Measurements from ENCODE around the gene AK5. TPM values are rescaled to one million over a fixed set of nuclear protein-coding genes. Genes with fewer than 3 reads are reported as not detected.

The AK5 gene
- total and polyA plus RNA-seq, 3 experiments from 2014 or later = 0.46 to 3.4 (median 1.1) TPM

DNA sequence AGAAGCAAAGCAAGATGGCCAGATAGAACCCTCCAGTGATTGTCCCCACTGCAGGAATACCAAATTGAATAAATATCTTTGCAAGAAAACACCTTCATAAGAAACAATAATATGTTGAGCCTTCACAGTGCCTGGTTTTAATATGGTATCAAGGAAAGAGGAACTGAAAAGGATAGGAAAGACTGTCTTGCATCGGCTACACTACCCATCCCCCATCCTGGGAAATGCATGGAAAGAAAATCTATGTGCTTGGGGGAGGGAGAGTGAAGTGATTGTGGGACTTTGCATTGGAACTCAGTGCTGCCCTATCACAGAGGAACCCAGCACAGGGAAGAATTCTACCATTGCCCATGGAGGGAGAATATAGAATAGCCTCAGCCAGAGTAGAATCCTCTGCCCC, 28.6 kb upstream of the AK5 start:
- no peaks in the 10 kb centered on the region for H3K36me3 ChIP-seq (ENCODE audit: insufficient read depth, low read length)
- H3K27me3 Mint-ChIP-seq = peaks cover 2 to 9% of the 10 kb centered on the region in 2 donors
- peaks cover 0 to 11% (median 0%) of the 10 kb centered on the region in 3 donors for H3K4me1 Mint-ChIP-seq
- H3K27ac ChIP-seq (ENCODE audit: low read depth, low read length) = no peak overlapping the region
- no peak overlapping the region for H3K27ac Mint-ChIP-seq
- DNase-seq = no peak
- H3K4me3 ChIP-seq (ENCODE audit: low read length) = no peak overlapping the region
- no peaks in the 10 kb centered on the region for H3K4me1 ChIP-seq (ENCODE audit: insufficient read depth, low read length)
- H3K9me3 Mint-ChIP-seq = peaks cover 28 to 69% (median 58%) of the 10 kb centered on the region in 5 donors
- CTCF ChIA-PET = no interaction called here
- H3K9me3 ChIP-seq (ENCODE audit: low read length) = peaks cover 4% of the 10 kb centered on the region
- no peak overlapping the region for H3K4me3 Mint-ChIP-seq
- H3K36me3 Mint-ChIP-seq = peaks cover 0 to 66% (median 3%) of the 10 kb centered on the region in 3 donors
- no peaks in the 10 kb centered on the region for H3K27me3 ChIP-seq (ENCODE audit: insufficient read depth, low read length, poor library complexity, severe bottlenecking)
- POLR2A ChIA-PET = no interaction called here

DNA sequence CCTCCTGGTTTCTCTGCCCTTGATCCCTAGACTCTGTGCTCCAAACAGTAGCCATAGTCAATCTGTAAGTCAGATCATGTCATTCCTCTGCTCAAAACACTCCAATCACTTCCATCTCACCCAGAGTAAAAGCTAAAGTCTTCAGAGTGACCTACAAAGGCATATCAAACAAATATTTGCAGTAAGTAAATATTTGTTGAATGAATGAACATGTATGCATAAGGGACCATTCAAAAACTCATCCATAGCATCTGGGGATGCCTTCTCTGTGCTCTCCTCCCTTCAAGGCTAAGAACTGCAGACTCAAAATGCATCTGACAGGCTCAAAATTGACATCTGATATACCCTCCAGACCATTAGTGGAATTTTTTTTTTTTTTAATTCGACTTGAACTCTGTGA, 18.1 kb upstream of the AK5 start:
- peaks cover 10% of the 10 kb centered on the region for H3K4me1 ChIP-seq (ENCODE audit: insufficient read depth, low read length)
- no peaks in the 10 kb centered on the region for H3K36me3 Mint-ChIP-seq
- H3K9me3 ChIP-seq (ENCODE audit: low read length) = no peaks in the 10 kb centered on the region
- ChIA-PET CTCF (no interaction called here), POLR2A (no interaction called here)
- H3K27ac Mint-ChIP-seq = no peak overlapping the region
- H3K4me1 Mint-ChIP-seq = no peaks in the 10 kb centered on the region
- H3K27me3 ChIP-seq (ENCODE audit: insufficient read depth, low read length, poor library complexity, severe bottlenecking) = no peaks in the 10 kb centered on the region
- no peaks in the 10 kb centered on the region for H3K36me3 ChIP-seq (ENCODE audit: insufficient read depth, low read length)
- H3K4me3 ChIP-seq (ENCODE audit: low read length) = no peak overlapping the region
- DNase-seq = no peak
- H3K27ac ChIP-seq (ENCODE audit: low read depth, low read length) = no peak overlapping the region
- H3K9me3 Mint-ChIP-seq = peaks cover 0 to 4% (median 0%) of the 10 kb centered on the region in 5 donors
- H3K4me3 Mint-ChIP-seq = no peak overlapping the region
- peaks cover 3 to 16% of the 10 kb centered on the region in 2 donors for H3K27me3 Mint-ChIP-seq

DNA sequence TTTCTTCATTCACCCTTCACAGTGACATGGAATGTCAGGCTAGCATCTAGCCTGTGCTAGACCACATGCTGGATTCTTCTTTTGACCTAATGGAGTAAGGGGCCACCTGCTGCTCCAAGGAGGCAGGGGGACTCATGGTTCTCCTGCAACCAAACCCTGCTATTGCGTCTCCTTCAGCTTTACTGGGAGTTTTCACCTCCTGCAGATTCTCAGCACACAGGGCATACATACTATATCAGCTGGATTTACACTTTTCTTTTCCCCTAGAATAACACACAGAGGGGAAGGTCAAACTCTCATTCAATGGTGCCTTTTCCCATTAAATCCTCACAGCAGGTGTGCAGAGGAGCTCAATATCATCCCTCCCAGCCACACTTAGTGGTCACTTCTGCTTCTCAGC, 16.6 kb upstream of the AK5 start:
- POLR2A ChIA-PET = no interaction called here
- H3K36me3 Mint-ChIP-seq = no peaks in the 10 kb centered on the region
- H3K27me3 ChIP-seq (ENCODE audit: insufficient read depth, low read length, poor library complexity, severe bottlenecking) = no peaks in the 10 kb centered on the region
- H3K4me3 Mint-ChIP-seq = no peak overlapping the region
- H3K4me1 Mint-ChIP-seq = no peaks in the 10 kb centered on the region
- H3K9me3 Mint-ChIP-seq = peaks cover 0 to 4% (median 0%) of the 10 kb centered on the region in 5 donors
- H3K9me3 ChIP-seq (ENCODE audit: low read length) = no peaks in the 10 kb centered on the region
- no peak overlapping the region for H3K27ac ChIP-seq (ENCODE audit: low read depth, low read length)
- no peak overlapping the region for H3K27ac Mint-ChIP-seq
- CTCF ChIA-PET = no interaction called here
- H3K36me3 ChIP-seq (ENCODE audit: insufficient read depth, low read length) = no peaks in the 10 kb centered on the region
- DNase-seq = no peak
- peaks cover 3 to 16% of the 10 kb centered on the region in 2 donors for H3K27me3 Mint-ChIP-seq
- H3K4me3 ChIP-seq (ENCODE audit: low read length) = no peak overlapping the region
- peaks cover 10% of the 10 kb centered on the region for H3K4me1 ChIP-seq (ENCODE audit: insufficient read depth, low read length)

DNA sequence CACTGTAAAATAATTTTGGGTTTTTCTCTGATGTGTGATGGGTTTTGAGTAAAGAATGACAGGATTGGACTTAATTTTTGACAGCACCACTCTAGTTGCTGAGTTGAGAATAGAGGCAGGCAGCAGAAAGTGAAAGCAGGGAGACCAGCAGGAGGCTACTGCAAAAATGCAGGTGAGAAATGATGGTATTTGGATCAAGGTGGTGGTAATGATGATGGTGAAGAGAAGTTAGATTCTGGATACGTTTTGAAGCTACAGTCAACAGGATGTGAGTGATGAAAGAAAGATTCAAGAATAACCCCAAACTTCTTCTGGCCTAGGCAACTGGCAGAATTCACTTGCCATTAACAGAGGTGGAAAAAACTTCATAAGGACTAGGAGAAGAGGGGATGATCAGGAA, 14.8 kb upstream of the AK5 start:
- peaks cover 5 to 20% of the 10 kb centered on the region in 2 donors for H3K27me3 Mint-ChIP-seq
- no peak for DNase-seq
- H3K27me3 ChIP-seq (ENCODE audit: insufficient read depth, low read length, poor library complexity, severe bottlenecking) = no peaks in the 10 kb centered on the region
- CTCF ChIA-PET = no interaction called here
- no peak overlapping the region for H3K4me3 ChIP-seq (ENCODE audit: low read length)
- no peaks in the 10 kb centered on the region for H3K36me3 Mint-ChIP-seq
- peaks cover 10% of the 10 kb centered on the region for H3K4me1 ChIP-seq (ENCODE audit: insufficient read depth, low read length)
- POLR2A ChIA-PET = no interaction called here
- H3K27ac ChIP-seq (ENCODE audit: low read depth, low read length) = no peak overlapping the region
- no peaks in the 10 kb centered on the region for H3K36me3 ChIP-seq (ENCODE audit: insufficient read depth, low read length)
- H3K27ac Mint-ChIP-seq = no peak overlapping the region
- peaks cover 0 to 4% (median 0%) of the 10 kb centered on the region in 5 donors for H3K9me3 Mint-ChIP-seq
- no peaks in the 10 kb centered on the region for H3K4me1 Mint-ChIP-seq
- no peak overlapping the region for H3K4me3 Mint-ChIP-seq
- no peaks in the 10 kb centered on the region for H3K9me3 ChIP-seq (ENCODE audit: low read length)

DNA sequence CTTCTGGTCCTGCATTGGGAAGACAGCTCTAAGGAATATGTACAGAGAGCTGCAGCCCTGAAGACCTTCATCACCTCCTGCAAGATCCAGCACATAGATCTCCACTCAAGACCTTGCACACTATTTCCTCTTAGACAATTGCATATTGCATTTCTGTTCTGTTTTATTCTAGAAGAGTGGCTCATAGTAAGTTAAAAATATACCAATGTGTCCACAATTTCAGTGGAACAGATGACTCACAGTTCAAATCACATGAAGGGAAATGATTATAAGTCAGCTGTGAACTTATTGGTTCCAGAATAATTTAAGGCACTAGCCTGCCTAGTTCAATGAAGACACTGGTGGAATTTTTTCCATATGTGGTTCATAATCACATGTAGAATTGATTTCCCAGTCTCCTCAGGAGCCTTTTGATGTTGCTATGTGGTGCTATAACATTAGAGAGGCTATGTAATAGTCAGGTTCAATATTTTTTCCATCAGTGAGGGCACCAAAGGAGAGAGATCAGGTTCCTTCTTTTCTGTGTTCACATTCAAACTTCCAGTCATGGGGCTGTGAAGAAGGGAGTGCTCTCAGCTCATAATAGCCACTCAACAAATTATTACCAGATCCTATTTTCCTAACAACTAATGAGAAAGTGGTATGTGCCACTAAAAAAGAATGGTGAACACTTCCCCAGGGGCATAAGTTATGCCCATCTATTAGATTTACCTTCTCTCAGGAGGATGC, 9.8 kb upstream of the AK5 start:
- Histone ChIP-seq H3K4me3 (ENCODE audit: low read length) (no peak overlapping the region), H3K36me3 (ENCODE audit: insufficient read depth, low read length) (no peaks in the 10 kb centered on the region), H3K4me1 (ENCODE audit: insufficient read depth, low read length) (peaks cover 7% of the 10 kb centered on the region), H3K9me3 (ENCODE audit: low read length) (no peaks in the 10 kb centered on the region), H3K27me3 (ENCODE audit: insufficient read depth, low read length, poor library complexity, severe bottlenecking) (no peaks in the 10 kb centered on the region), H3K27ac (ENCODE audit: low read depth, low read length) (no peak overlapping the region)
- ChIA-PET CTCF (no interaction called here), POLR2A (no interaction called here)
- DNase-seq = no peak
- peaks cover 3 to 20% of the 10 kb centered on the region in 2 donors for H3K27me3 Mint-ChIP-seq
- H3K27ac Mint-ChIP-seq = no peak overlapping the region
- no peaks in the 10 kb centered on the region for H3K36me3 Mint-ChIP-seq
- H3K4me3 Mint-ChIP-seq = no peak overlapping the region
- H3K4me1 Mint-ChIP-seq = no peaks in the 10 kb centered on the region
- no peaks in the 10 kb centered on the region for H3K9me3 Mint-ChIP-seq

DNA sequence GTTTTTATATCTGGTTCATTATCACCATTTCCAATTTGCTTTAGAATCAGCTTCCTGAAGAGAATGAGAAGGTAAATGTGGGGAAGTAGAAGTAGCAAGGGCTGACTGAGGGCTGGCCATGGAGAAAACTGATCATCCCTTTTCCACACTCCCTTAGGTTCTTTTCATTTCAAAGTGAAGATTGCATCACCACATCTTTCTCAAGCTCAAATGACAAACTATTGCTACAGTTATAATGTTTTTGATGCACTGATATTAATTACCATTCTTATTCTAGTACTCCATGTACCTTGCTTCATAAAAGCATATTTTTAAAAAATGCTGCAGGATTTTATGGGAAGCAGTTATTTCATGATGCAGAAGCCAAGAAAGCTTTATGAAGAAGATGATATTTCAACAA, 7.9 kb upstream of the AK5 start:
- H3K4me1 ChIP-seq (ENCODE audit: insufficient read depth, low read length) = no peaks in the 10 kb centered on the region
- no peaks in the 10 kb centered on the region for H3K9me3 ChIP-seq (ENCODE audit: low read length)
- H3K36me3 ChIP-seq (ENCODE audit: insufficient read depth, low read length) = no peaks in the 10 kb centered on the region
- ChIA-PET POLR2A (no interaction called here), CTCF (no interaction called here)
- H3K36me3 Mint-ChIP-seq = no peaks in the 10 kb centered on the region
- no peak overlapping the region for H3K4me3 Mint-ChIP-seq
- H3K9me3 Mint-ChIP-seq = no peaks in the 10 kb centered on the region
- no peak overlapping the region for H3K27ac ChIP-seq (ENCODE audit: low read depth, low read length)
- H3K27ac Mint-ChIP-seq = no peak overlapping the region
- no peaks in the 10 kb centered on the region for H3K4me1 Mint-ChIP-seq
- H3K27me3 Mint-ChIP-seq = peaks cover 3 to 20% of the 10 kb centered on the region in 2 donors
- no peak for DNase-seq
- no peak overlapping the region for H3K4me3 ChIP-seq (ENCODE audit: low read length)
- H3K27me3 ChIP-seq (ENCODE audit: insufficient read depth, low read length, poor library complexity, severe bottlenecking) = no peaks in the 10 kb centered on the region

DNA sequence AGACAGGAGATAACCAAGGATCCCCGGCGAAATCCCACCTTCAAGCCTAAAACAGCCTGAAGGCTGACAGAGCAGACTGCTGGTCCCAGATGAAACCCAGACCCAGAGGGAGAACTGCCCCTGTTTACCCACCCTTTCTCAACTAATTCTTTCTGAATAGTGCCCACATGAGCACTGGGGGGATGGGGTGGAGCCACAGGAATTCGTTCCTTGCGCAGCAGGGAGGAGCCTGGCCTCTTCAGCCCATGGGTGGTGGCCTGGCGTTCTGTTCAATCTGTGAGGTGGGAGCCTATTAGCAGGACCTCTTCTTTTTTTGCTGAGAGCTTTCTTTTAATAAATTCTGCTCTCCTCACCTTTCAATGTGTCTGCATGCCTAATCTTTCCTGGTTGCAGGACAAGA, 6.6 kb upstream of the AK5 start:
- ChIA-PET POLR2A (no interaction called here), CTCF (no interaction called here)
- Mint-ChIP-seq H3K27me3 (peaks cover 6 to 28% of the 10 kb centered on the region in 2 donors), H3K4me3 (no peak overlapping the region), H3K9me3 (no peaks in the 10 kb centered on the region), H3K27ac (no peak overlapping the region), H3K4me1 (peaks cover 8 to 9% (median 8%) of the 10 kb centered on the region in 3 donors), H3K36me3 (peaks cover 0 to 2% (median 0%) of the 10 kb centered on the region in 3 donors)
- no peak overlapping the region for H3K4me3 ChIP-seq (ENCODE audit: low read length)
- H3K27ac ChIP-seq (ENCODE audit: low read depth, low read length) = no peak overlapping the region
- no peaks in the 10 kb centered on the region for H3K9me3 ChIP-seq (ENCODE audit: low read length)
- DNase-seq = no peak
- H3K27me3 ChIP-seq (ENCODE audit: insufficient read depth, low read length, poor library complexity, severe bottlenecking) = no peaks in the 10 kb centered on the region
- H3K4me1 ChIP-seq (ENCODE audit: insufficient read depth, low read length) = peaks cover 9% of the 10 kb centered on the region
- H3K36me3 ChIP-seq (ENCODE audit: insufficient read depth, low read length) = no peaks in the 10 kb centered on the region

DNA sequence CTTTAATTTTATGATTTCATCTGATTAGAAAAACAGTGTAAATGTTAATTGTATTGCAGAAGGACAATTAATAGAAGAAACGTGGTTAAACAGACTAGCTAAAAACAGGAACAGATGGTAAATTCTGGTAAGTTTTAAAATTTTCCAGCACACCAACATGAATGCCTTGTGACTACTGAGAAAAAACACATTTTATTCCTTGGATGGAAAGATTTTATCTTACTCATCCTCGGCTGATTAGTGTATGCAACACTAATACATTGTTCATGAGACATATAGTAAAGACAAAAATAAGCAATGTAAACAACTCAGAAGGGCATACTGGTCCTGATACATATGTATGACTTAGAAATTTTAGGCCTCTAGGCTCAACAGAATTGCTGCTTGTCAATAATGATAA, 4.9 kb upstream of the AK5 start:
- Mint-ChIP-seq H3K4me1 (peaks cover 21 to 22% (median 22%) of the 10 kb centered on the region in 3 donors), H3K36me3 (peaks cover 0 to 2% (median 0%) of the 10 kb centered on the region in 3 donors), H3K27ac (no peak overlapping the region), H3K9me3 (no peaks in the 10 kb centered on the region), H3K27me3 (peaks cover 18 to 39% of the 10 kb centered on the region in 2 donors), H3K4me3 (no peak overlapping the region)
- peaks cover 4% of the 10 kb centered on the region for H3K27me3 ChIP-seq (ENCODE audit: insufficient read depth, low read length, poor library complexity, severe bottlenecking)
- H3K4me3 ChIP-seq (ENCODE audit: low read length) = no peak overlapping the region
- H3K27ac ChIP-seq (ENCODE audit: low read depth, low read length) = no peak overlapping the region
- DNase-seq = no peak
- CTCF ChIA-PET = no interaction called here
- no peaks in the 10 kb centered on the region for H3K9me3 ChIP-seq (ENCODE audit: low read length)
- H3K36me3 ChIP-seq (ENCODE audit: insufficient read depth, low read length) = no peaks in the 10 kb centered on the region
- POLR2A ChIA-PET = no interaction called here
- H3K4me1 ChIP-seq (ENCODE audit: insufficient read depth, low read length) = peaks cover 22% of the 10 kb centered on the region

Measured in CD8-positive, alpha-beta memory T cell (primary cell).